SK-N-SH (cell line): ENCODE data around the gene IL1F10.

Source experiments
- EP300 ChIP-seq, 2 experiments: IDR thresholded peaks; 2 replicates each; pipeline versions ENCODE4 v1.4.0 to v1.6.1; 2012; ENCODE audit warnings: borderline replicate concordance in 1 of 2, low read depth in 1 of 2, low read length in 1 of 2
- FOXM1 ChIP-seq: IDR thresholded peaks from 2 replicates; pipeline ENCODE4 v1.4.0; 2012; ENCODE audit warnings: low read depth, mild to moderate bottlenecking
- JUND ChIP-seq: IDR thresholded peaks from 2 replicates; pipeline ENCODE4 v1.4.0; 2012
- RCOR1 ChIP-seq: fragments of 150-350 bp; IDR thresholded peaks from 2 replicates; pipeline ENCODE4 v1.6.1; 2017; ENCODE audit warnings: antibody characterized with exemption, low read length
- TAF1 ChIP-seq: IDR thresholded peaks from 2 replicates; pipeline ENCODE4 v1.6.1; 2012; ENCODE audit warnings: low read depth, mild to moderate bottlenecking, low read length, moderate library complexity, borderline replicate concordance
- TCF12 ChIP-seq: IDR thresholded peaks from 2 replicates; pipeline ENCODE4 v1.4.0; 2012
- TF ChIP-seq, protein P1 (sequence below): fragments of 200-600 bp; sonication (generic); IDR thresholded peaks from 2 replicates; pipeline ENCODE4 v1.6.1; 2017; ENCODE audit warnings: antibody characterized with exemption, mild to moderate bottlenecking, moderate library complexity
- TF ChIP-seq, protein P2 (sequence below): IDR thresholded peaks from 2 replicates; pipeline ENCODE4; 2012
- TF ChIP-seq, protein P3 (sequence below): IDR thresholded peaks from 2 replicates; pipeline ENCODE4 v1.6.1; 2012; ENCODE audit warnings: mild to moderate bottlenecking, low read depth, low read length, moderate library complexity

DNA sequence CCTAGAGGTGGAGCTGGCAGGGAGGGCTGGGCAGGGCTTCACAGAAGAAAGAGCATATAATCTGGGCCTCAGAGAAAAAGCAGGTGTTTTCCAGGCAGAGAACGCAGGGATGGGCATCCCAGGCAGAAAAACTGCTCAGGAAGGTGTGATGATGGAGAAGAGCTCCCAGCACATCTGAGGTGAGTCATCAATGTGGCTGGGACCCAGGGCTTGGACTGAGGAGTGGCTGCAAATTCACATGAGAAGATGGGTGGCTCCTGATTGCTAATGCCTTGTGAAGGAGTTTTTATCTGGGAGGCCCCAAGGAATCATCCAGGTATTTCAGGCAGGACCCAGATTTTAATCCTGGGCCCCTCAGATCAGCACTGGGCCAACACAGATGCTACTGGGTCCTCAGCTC, 10.2 kb downstream of the IL1F10 start:
- no peak for TF ChIP-seq JUND
- TF ChIP-seq, protein P1, sequence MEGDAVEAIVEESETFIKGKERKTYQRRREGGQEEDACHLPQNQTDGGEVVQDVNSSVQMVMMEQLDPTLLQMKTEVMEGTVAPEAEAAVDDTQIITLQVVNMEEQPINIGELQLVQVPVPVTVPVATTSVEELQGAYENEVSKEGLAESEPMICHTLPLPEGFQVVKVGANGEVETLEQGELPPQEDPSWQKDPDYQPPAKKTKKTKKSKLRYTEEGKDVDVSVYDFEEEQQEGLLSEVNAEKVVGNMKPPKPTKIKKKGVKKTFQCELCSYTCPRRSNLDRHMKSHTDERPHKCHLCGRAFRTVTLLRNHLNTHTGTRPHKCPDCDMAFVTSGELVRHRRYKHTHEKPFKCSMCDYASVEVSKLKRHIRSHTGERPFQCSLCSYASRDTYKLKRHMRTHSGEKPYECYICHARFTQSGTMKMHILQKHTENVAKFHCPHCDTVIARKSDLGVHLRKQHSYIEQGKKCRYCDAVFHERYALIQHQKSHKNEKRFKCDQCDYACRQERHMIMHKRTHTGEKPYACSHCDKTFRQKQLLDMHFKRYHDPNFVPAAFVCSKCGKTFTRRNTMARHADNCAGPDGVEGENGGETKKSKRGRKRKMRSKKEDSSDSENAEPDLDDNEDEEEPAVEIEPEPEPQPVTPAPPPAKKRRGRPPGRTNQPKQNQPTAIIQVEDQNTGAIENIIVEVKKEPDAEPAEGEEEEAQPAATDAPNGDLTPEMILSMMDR: no peak
- no peak for TF ChIP-seq RCOR1
- no peak for TF ChIP-seq FOXM1
- TF ChIP-seq, protein P2, sequence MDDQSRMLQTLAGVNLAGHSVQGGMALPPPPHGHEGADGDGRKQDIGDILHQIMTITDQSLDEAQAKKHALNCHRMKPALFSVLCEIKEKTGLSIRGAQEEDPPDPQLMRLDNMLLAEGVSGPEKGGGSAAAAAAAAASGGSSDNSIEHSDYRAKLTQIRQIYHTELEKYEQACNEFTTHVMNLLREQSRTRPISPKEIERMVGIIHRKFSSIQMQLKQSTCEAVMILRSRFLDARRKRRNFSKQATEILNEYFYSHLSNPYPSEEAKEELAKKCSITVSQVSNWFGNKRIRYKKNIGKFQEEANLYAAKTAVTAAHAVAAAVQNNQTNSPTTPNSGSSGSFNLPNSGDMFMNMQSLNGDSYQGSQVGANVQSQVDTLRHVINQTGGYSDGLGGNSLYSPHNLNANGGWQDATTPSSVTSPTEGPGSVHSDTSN: no peak
- TF ChIP-seq TAF1: no peak
- no peak for TF ChIP-seq EP300 (IDR thresholded peaks at IDR 0.05; ENCODE audit: borderline replicate concordance in 1 of 2, low read depth in 1 of 2, low read length in 1 of 2)
- TF ChIP-seq TCF12: no peak
- TF ChIP-seq, protein P3, sequence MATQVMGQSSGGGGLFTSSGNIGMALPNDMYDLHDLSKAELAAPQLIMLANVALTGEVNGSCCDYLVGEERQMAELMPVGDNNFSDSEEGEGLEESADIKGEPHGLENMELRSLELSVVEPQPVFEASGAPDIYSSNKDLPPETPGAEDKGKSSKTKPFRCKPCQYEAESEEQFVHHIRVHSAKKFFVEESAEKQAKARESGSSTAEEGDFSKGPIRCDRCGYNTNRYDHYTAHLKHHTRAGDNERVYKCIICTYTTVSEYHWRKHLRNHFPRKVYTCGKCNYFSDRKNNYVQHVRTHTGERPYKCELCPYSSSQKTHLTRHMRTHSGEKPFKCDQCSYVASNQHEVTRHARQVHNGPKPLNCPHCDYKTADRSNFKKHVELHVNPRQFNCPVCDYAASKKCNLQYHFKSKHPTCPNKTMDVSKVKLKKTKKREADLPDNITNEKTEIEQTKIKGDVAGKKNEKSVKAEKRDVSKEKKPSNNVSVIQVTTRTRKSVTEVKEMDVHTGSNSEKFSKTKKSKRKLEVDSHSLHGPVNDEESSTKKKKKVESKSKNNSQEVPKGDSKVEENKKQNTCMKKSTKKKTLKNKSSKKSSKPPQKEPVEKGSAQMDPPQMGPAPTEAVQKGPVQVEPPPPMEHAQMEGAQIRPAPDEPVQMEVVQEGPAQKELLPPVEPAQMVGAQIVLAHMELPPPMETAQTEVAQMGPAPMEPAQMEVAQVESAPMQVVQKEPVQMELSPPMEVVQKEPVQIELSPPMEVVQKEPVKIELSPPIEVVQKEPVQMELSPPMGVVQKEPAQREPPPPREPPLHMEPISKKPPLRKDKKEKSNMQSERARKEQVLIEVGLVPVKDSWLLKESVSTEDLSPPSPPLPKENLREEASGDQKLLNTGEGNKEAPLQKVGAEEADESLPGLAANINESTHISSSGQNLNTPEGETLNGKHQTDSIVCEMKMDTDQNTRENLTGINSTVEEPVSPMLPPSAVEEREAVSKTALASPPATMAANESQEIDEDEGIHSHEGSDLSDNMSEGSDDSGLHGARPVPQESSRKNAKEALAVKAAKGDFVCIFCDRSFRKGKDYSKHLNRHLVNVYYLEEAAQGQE: no peak
